CD4-positive, alpha-beta T cell treated with Interleukin-2 at 100 ng/mL for 4 hours (primary cell): ENCODE measurements around the gene SLITRK1.

ENCODE experiments used
- DNase-seq: peaks from one replicate; pipeline ENCODE4 v3.0.0-alpha.2; 2020; ENCODE audit warnings: low spot score

Gene SLITRK1

DNA sequence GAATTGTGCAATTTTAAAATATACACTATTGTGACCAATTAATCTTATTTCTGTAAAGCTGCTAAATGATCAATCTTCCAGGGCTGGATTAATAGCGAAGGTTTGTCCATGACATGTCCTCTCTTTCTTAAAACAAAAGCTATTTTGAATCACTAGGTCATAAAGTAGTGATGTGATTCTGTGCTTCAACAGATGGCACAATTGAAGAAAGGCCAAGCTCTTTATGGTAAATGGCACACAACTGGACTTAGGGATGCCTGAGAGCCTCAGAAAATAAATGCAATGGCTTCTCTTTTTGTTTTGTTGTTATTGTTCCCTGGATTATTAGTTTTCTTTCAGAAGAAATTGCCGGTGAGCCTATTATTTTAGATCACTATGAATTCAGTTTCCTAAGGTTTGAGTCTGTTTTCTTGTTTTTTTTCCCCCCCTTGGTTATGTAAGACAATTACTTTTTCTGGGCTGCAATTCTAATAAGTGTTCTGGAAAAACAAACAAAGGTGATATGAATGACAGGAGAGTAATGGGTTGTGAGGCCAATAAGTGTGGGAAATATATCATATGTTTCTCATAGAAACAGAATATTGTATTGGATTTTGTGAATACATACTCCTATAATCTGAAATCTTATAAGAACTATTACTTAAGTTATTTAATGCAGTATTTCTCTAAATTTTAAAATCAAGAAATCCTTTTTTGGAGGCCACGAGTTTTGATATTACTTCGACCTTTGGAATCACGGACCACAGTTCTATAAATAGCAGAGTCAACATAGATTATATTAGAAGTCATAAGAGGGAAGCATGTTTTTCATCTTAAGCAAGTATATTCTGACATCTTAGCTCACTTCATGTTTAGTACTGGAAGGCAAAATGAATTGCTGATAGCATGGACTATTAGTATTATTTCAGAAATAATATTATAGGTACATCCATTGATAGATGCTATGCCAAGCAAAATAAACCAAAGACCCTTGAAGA lies 16.8 kb downstream of the SLITRK1 start:
- no peak for DNase-seq

DNA sequence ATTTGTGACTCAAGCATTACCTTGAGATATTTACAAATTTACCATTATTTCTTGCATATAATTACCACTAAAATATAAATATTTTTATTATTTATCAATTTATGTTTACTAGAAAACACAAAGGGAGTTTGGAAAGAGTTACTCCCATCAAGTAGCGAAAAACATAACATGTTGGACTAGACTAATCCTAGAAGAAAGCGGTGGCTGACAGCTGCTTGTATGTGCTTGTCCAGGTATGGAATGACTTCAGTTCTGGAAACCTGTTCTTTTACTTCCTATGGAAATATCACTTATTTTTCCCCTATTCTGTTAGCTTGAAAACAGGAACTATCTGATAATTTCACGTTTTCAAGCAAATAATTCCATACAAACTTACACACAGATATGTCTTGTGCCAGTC lies 28.5 kb downstream of the SLITRK1 start:
- no peak for DNase-seq

DNA sequence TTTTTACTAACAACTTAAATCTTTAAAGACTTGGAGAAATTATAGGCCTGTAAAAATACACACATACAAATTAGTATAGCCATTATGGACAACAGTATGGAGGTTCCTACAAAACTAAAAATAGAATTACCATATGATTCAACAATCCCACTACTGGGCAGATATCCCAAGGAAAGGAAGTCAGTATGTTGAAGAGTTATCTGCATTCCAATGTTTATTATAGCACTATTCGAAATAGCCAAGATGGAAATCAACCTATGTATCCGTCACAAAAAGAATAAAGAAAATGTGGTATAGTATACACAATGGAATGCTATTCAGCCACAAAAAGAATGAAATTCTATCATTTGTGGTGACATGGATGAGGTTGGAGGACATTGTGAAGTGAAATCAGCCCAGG lies 37.2 kb downstream of the SLITRK1 start:
- DNase-seq = no peak

DNA sequence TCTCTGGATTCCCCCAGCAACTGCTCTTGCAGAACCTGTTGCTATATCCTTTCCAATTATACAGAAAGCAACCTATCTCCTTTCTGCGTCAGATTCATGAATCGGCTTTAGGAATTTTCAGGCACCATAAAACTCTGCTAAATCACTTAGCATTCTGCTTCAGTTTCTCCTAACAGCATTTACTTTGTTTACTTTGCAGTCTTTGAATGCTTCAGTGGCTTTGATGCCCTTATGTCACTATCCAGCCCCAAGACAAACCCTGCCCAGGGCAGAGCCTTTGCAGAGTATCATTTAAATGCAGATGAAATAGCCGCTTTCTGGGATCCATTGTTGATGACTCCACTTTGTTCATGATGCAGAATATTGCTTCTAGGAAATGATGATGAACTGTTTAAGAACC lies 43.1 kb downstream of the SLITRK1 start:
- no peak for DNase-seq

DNA sequence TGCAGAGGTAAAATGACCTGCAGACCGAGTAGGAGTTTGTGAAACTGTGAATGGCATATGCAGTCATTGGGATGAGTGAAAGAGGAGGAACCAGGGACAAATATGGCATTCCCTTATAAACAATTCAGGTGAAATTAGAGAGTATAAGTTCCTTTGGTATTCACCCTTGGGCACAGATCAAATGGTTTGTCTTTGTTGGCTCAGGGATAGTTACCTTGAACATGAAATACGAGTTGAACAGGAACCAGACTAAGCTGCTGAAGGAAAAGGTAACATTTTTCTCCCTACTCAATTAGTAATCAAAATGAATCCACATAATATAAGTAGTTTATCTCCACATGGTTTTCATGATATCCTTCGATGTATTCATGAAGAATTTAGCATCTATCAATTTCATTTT lies 50.5 kb downstream of the SLITRK1 start:
- DNase-seq = no peak

DNA sequence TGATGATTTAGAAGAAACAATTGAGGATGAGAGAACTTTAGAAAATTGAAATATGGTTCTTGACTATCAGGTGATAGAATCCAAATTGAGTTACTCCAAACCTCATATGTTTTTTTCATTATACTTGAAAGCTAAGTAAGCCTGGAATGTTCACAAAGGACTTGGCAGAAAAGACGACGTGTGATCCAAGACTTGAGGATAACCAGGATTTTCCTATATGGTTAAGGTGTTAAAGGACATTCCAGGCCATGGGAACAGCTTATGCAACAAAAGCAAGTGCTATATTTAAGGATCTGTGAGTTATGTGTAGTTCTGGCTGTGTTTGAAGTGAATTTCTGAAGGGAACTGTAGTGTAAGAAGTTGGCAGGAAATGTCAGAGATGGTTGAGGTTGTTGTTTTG lies 52.5 kb downstream of the SLITRK1 start:
- DNase-seq = no peak

DNA sequence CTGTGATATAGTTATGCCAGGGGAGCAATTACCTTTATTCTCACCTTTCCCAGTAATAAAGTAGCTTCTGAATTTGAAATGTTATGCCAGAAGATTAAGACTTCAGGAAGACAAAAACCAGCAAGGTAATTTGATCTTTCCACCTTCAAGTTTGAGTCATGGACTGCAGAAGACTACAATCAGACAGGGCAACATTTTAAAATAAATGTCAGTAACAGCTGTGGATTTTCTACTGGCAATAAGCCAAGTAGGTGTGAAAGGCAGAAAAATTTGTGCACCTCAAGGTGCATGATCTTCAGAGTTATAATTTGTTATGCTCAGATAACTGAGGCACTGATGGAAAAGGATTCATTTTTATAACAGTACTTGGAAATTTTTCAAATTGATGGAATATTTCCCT lies 54.9 kb downstream of the SLITRK1 start:
- DNase-seq = no peak
